Transverse colon (tissue), 4 donors: ENCODE data around the gene MYBL2. TPM values are rescaled to one million over a fixed set of nuclear protein-coding genes. Genes with fewer than 3 reads are reported as not detected.

Experiments
- DNase-seq: peaks from one replicate; pipeline ENCODE4 v3.0.0-alpha.2; 2019
- H3K27ac ChIP-seq, 4 donors: fragments of 200-600 bp; sonication (generic); 2 replicates each; pipeline ENCODE4 v1.5.1; 2016 to 2018; ENCODE audit warnings: inconsistent platforms in 4 of 4
- H3K27me3 ChIP-seq: fragments of 200-600 bp; sonication (generic); 2 replicates; pipeline ENCODE4 v1.5.1; 2017; ENCODE audit warnings: inconsistent platforms
- H3K36me3 ChIP-seq, 4 donors: fragments of 200-600 bp; sonication (generic); 2 replicates each; pipeline ENCODE4 v1.5.1; 2017 to 2019; ENCODE audit warnings: inconsistent platforms in 4 of 4
- H3K4me1 ChIP-seq, 4 donors: fragments of 200-600 bp; sonication (generic); 2 replicates each; pipeline ENCODE4 v1.5.1; 2017 to 2020; ENCODE audit warnings: inconsistent platforms in 4 of 4
- H3K4me3 ChIP-seq, 4 donors: fragments of 200-600 bp; sonication (generic); 1 replicate in 1 of 4; 2 replicates in 3 of 4; pipeline versions ENCODE4 v1.5.1 to v1.6.1; 2017 to 2019; ENCODE audit warnings: inconsistent platforms in 4 of 4
- H3K9me3 ChIP-seq, 2 donors: fragments of 200-600 bp; sonication (generic); 2 replicates each; pipeline ENCODE4 v1.5.1; 2017 to 2019; ENCODE audit warnings: inconsistent platforms in 2 of 2
- EP300 ChIP-seq: sonication (generic); formaldehyde crosslinking; IDR thresholded peaks from one replicate; pipeline ENCODE4 v1.6.1; 2017; ENCODE audit warnings: antibody characterized with exemption, low read depth
- POLR2A ChIP-seq: fragments of 450-650 bp; IDR thresholded peaks from one replicate; pipeline ENCODE4 v1.6.1; 2016; ENCODE audit warnings: antibody characterized with exemption, mild to moderate bottlenecking, moderate library complexity
- POLR2AphosphoS5 ChIP-seq, 3 donors: sonication (generic); formaldehyde crosslinking; IDR thresholded peaks; one replicate each; pipeline ENCODE4 v1.6.1; 2016; ENCODE audit warnings: antibody characterized with exemption in 3 of 3
- whole genome bisulfite sequencing, 2 donors: methylation state at CpG; one replicate each; pipeline ENCODE4 v1.1.5; 2018; ENCODE audit warnings: low coverage in 1 of 2; 5-methylcytosine and 5-hydroxymethylcytosine counted together
- in situ Hi-C, 4 donors: fragments of 200-750 bp; cut with MboI; loops; one replicate each; pipeline versions ENCODE4 v1.15.0 to v1.15.1; 2017; ENCODE audit warnings: low sequenced_read_pairs in 3 of 4, low pct_ligation_motif_present in 1 of 4, low pct_unique_long_range_greater_than_20kb in 1 of 4
- intact Hi-C: fragments of 100-400 bp; cut with DNase I; formaldehyde crosslinking; loops from one replicate; pipeline ENCODE4 v1.15.1; 2023; ENCODE audit warnings: low total_unique reads
- total RNA-seq, 4 donors: library from RNA; depleted of rRNA; stranded (reverse); fragments of >200 nt; gene quantifications; one replicate each; pipeline ENCODE4 v1.1.0, GENCODE V29; 2016
- TF ChIP-seq, protein P1 (sequence below), 5 experiments: fragments of 200-600 bp in 3 of 5; fragments of 450-650 bp in 2 of 5; sonication (generic) in 3 of 5; IDR thresholded peaks; 1 replicate in 2 of 5; 2 replicates in 3 of 5; pipeline ENCODE4 v1.5.1; 2016 to 2017; ENCODE audit warnings: antibody characterized with exemption in 5 of 5, inconsistent platforms in 3 of 5, mild to moderate bottlenecking in 2 of 5, moderate library complexity in 1 of 5

Gene MYBL2
- total RNA-seq, 4 donors from 2014 or later = 1.1 to 134 (median 2.2) TPM

DNA sequence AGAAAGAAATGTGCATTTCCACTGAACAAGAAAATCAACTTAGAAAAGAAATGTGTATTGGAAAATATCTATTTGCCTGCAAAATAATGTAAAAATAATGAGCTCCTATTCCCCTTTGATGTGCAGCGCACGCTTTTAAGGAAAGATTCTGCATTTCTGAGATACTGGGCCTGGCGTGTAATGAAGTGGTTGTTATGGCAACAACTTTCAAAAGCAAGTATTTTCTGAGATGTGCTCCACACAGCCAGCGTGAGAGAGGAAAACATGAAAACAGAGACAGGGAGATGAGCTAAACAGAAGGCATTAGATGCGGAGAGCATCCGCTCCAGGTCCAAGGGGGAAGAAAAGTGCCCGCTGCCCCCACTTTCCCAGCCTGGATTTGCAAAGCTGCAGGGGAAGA lies 99.0 kb downstream of the MYBL2 start:
- no peak for TF ChIP-seq POLR2AphosphoS5 (IDR thresholded peaks at IDR 0.05)
- no peak for TF ChIP-seq EP300
- no peak for TF ChIP-seq POLR2A
- TF ChIP-seq, protein P1, sequence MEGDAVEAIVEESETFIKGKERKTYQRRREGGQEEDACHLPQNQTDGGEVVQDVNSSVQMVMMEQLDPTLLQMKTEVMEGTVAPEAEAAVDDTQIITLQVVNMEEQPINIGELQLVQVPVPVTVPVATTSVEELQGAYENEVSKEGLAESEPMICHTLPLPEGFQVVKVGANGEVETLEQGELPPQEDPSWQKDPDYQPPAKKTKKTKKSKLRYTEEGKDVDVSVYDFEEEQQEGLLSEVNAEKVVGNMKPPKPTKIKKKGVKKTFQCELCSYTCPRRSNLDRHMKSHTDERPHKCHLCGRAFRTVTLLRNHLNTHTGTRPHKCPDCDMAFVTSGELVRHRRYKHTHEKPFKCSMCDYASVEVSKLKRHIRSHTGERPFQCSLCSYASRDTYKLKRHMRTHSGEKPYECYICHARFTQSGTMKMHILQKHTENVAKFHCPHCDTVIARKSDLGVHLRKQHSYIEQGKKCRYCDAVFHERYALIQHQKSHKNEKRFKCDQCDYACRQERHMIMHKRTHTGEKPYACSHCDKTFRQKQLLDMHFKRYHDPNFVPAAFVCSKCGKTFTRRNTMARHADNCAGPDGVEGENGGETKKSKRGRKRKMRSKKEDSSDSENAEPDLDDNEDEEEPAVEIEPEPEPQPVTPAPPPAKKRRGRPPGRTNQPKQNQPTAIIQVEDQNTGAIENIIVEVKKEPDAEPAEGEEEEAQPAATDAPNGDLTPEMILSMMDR (IDR thresholded peaks at IDR 0.05) = no peak
- WGBS, 2 donors = 71 to 72% methylated on average over 7 of the region's 7 CpGs
- Histone ChIP-seq H3K9me3 (no peaks in the 10 kb centered on the region), H3K4me1 (no peaks in the 10 kb centered on the region), H3K36me3 (no peaks in the 10 kb centered on the region), H3K4me3 (no peak overlapping the region), H3K27me3 (peaks cover 8% of the 10 kb centered on the region), H3K27ac (no peak overlapping the region)
- intact Hi-C loops = no loop called here
- in situ Hi-C loops = no loop called here
- DNase-seq = no peak

Other genes starting within 250 kb of the MYBL2 start
- gene SRSF6, start 209.2 kb upstream of the MYBL2 start, total RNA-seq = 100 to 1,000 TPM in 1 of 4 donors, 10 to 100 TPM in 3; 48.3 to 194 (median 70.1) TPM
- gene L3MBTL1, start 159.4 kb upstream of the MYBL2 start, total RNA-seq = 100 to 1,000 TPM in 1 of 4 donors, 10 to 100 TPM in 3; 10.9 to 152 (median 23.1) TPM
- 100 to 1,000 TPM in 3 of 4 donors, 10 to 100 TPM in 1; 71.6 to 293 (median 149) TPM for gene SGK2, start 108.1 kb upstream of the MYBL2 start, total RNA-seq
- 10 to 100 TPM in 3 of 4 donors, 1 to 10 TPM in 1; 1.4 to 83.4 (median 19.9) TPM for gene IFT52, start 76.2 kb upstream of the MYBL2 start, total RNA-seq
- gene GTSF1L, start 59.9 kb downstream of the MYBL2 start, total RNA-seq = not detected
- gene TOX2, start 247.7 kb downstream of the MYBL2 start, total RNA-seq = 10 to 100 TPM in 2 of 4 donors, 1 to 10 TPM in 2; 1.5 to 15.7 (median 6.8) TPM